Measurements from ENCODE around the gene ZNF564. TPM values are rescaled to one million over a fixed set of nuclear protein-coding genes. Genes with fewer than 3 reads are reported as not detected.
A peak's percentile ranks its signal among the peaks of the same experiment; 100 is the strongest.

Gene ZNF564
- total and polyA plus RNA-seq, 9 donors, result 7.2 to 23.2 (median 15.2) TPM

GRCh38 chr19:12581100-12581499 lies 29.8 kb upstream of the ZNF564 start:
- no peaks in the 10 kb centered on the region for H3K4me1 ChIP-seq (ENCODE audit: insufficient read depth)
- no peak overlapping the region for H3K27ac ChIP-seq
- intact Hi-C loops (cut with DNase I), result no loop called here
- H3K36me3 ChIP-seq, result no peaks in the 10 kb centered on the region
- H3K9me3 ChIP-seq, result peaks cover 0 to 14% of the 10 kb centered on the region in 2 donors
- TF ChIP-seq EP300 (IDR thresholded peaks at IDR 0.05) (no peak), CTCF (IDR thresholded peaks at IDR 0.05) (no peak), POLR2A (IDR thresholded peaks at IDR 0.05) (no peak)
- DNase-seq, result no peak
- H3K4me3 ChIP-seq, result no peak overlapping the region
- H3K27me3 ChIP-seq, result no peaks in the 10 kb centered on the region
- 86 to 98% (median 97%) methylated on average over 9 of the region's 9 CpGs for WGBS, 3 donors

- no peak overlapping the region for H3K27ac ChIP-seq
- H3K36me3 ChIP-seq, result no peaks in the 10 kb centered on the region
- H3K27me3 ChIP-seq, result no peaks in the 10 kb centered on the region
- intact Hi-C loops (cut with DNase I), result no loop called here
- H3K4me3 ChIP-seq, result no peak overlapping the region
- H3K9me3 ChIP-seq, result peaks cover 0 to 14% of the 10 kb centered on the region in 2 donors
- no peak for TF ChIP-seq EP300 (IDR thresholded peaks at IDR 0.05)
- TF ChIP-seq CTCF (IDR thresholded peaks at IDR 0.05), result no peak
- TF ChIP-seq POLR2A (IDR thresholded peaks at IDR 0.05), result no peak
- 35 to 58% (median 35%) methylated on average over 11 of the region's 11 CpGs for WGBS, 3 donors
- DNase-seq, result no peak
- H3K4me1 ChIP-seq (ENCODE audit: insufficient read depth), result no peaks in the 10 kb centered on the region
Observed at GRCh38 chr19:12580180-12580694, 29.0 kb upstream of the ZNF564 start.

- Histone ChIP-seq H3K9me3 (peaks cover 0 to 14% of the 10 kb centered on the region in 2 donors), H3K36me3 (no peaks in the 10 kb centered on the region), H3K27ac (no peak overlapping the region), H3K27me3 (no peaks in the 10 kb centered on the region), H3K4me1 (ENCODE audit: insufficient read depth) (no peaks in the 10 kb centered on the region), H3K4me3 (no peak overlapping the region)
- DNase-seq, result peak in 1 of 5 donors; percentile 8
- TF ChIP-seq EP300 (IDR thresholded peaks at IDR 0.05), result no peak
- no peak for TF ChIP-seq CTCF (IDR thresholded peaks at IDR 0.05)
- no peak for TF ChIP-seq POLR2A (IDR thresholded peaks at IDR 0.05)
- intact Hi-C loops (cut with DNase I), result loop anchor here in 1 of 4 donors (10.0 kb wide), 1 partner anchor 96 kb away; no protein-coding TSS in a partner anchor
- WGBS, 3 donors, result 95 to 97% (median 96%) methylated on average over 10 of the region's 10 CpGs
Observed at GRCh38 chr19:12578641-12579040, 27.4 kb upstream of the ZNF564 start.

- Histone ChIP-seq H3K4me1 (ENCODE audit: insufficient read depth) (no peaks in the 10 kb centered on the region), H3K27ac (no peak overlapping the region), H3K27me3 (no peaks in the 10 kb centered on the region), H3K4me3 (no peak overlapping the region), H3K9me3 (no peaks in the 10 kb centered on the region), H3K36me3 (no peaks in the 10 kb centered on the region)
- peak in 1 of 5 donors; percentile 1 for DNase-seq
- intact Hi-C loops (cut with DNase I), result loop anchor here in 1 of 4 donors (10.0 kb wide), 1 partner anchor 101 kb away; no protein-coding TSS in a partner anchor
- no peak for TF ChIP-seq CTCF (IDR thresholded peaks at IDR 0.05)
- no peak for TF ChIP-seq POLR2A (IDR thresholded peaks at IDR 0.05)
- no peak for TF ChIP-seq EP300 (IDR thresholded peaks at IDR 0.05)
- 73 to 81% (median 76%) methylated on average over 7 of the region's 7 CpGs for WGBS, 3 donors
Observed at GRCh38 chr19:12574036-12574435, 22.8 kb upstream of the ZNF564 start.

Measured in ovary (tissue), 9 donors.